Smooth muscle cell (in vitro differentiated cells): ENCODE data around the gene CCDC141. TPM values are rescaled to one million over a fixed set of nuclear protein-coding genes. Genes with fewer than 3 reads are reported as not detected.

Experiments used
- DNase-seq: peaks from one replicate; lab custom pipeline; 2025; ENCODE audit not compliant: unreplicated experiment; lab: John Stamatoyannopoulos, UW
- H2AFZ ChIP-seq: fragments of 200-600 bp; sonication (generic); 2 replicates; pipeline ENCODE4 v1.6.0; 2016; ENCODE audit warnings: antibody characterized with exemption, low read depth, mild to moderate bottlenecking
- H3F3A ChIP-seq: fragments of 200-600 bp; sonication (generic); 2 replicates; pipeline ENCODE4 v1.6.0; 2017; ENCODE audit warnings: antibody characterized with exemption, low read depth
- H3K27ac ChIP-seq: fragments of 200-600 bp; sonication (generic); 2 replicates; pipeline ENCODE4 v1.5.1; 2016; ENCODE audit warnings: low read depth, mild to moderate bottlenecking
- H3K27me3 ChIP-seq: fragments of 200-600 bp; sonication (generic); 2 replicates; pipeline ENCODE4 v1.6.1; 2016; ENCODE audit warnings: low read depth, mild to moderate bottlenecking
- H3K36me3 ChIP-seq: fragments of 200-600 bp; sonication (generic); 2 replicates; pipeline ENCODE4 v1.5.1; 2016; ENCODE audit warnings: low read depth
- H3K4me1 ChIP-seq: fragments of 200-600 bp; sonication (generic); 2 replicates; pipeline ENCODE4 v1.5.1; 2016; ENCODE audit warnings: low read depth
- H3K4me2 ChIP-seq: fragments of 200-600 bp; sonication (generic); 2 replicates; pipeline ENCODE4 v1.6.0; 2016; ENCODE audit warnings: mild to moderate bottlenecking
- H3K4me3 ChIP-seq: fragments of 200-600 bp; sonication (generic); 2 replicates; pipeline ENCODE4 v1.5.1; 2016; ENCODE audit warnings: mild to moderate bottlenecking
- H3K79me2 ChIP-seq: fragments of 200-600 bp; sonication (generic); 2 replicates; pipeline ENCODE4 v1.6.0; 2016; ENCODE audit warnings: low read depth, mild to moderate bottlenecking
- H3K9ac ChIP-seq: fragments of 200-600 bp; sonication (generic); 2 replicates; pipeline ENCODE4 v1.6.0; 2016; ENCODE audit warnings: low read depth
- H3K9me3 ChIP-seq: fragments of 200-600 bp; sonication (generic); replicated peaks from 2 replicates; pipeline ENCODE4 v1.5.1; 2016; ENCODE audit warnings: low read depth
- H4K20me1 ChIP-seq: fragments of 200-600 bp; sonication (generic); 2 replicates; pipeline ENCODE4 v1.6.0; 2016; ENCODE audit warnings: low read depth
- WGBS: methylation state at CpG from one replicate; pipeline ENCODE4 v1.1.7; 2016; ENCODE audit warnings: low lambda C conversion rate; 5-methylcytosine and 5-hydroxymethylcytosine counted together
- polyA plus RNA-seq: library from polyadenylated mRNA; unstranded; fragments of >200 nt; fragmentation: Nextera tagmentation; extraction: Ambion mirVana; gene quantifications from 2 replicates; pipeline ENCODE4 v1.2.1, GENCODE V29; 2016
- total RNA-seq: library from RNA; depleted of rRNA; stranded (reverse); fragments of >200 nt; gene quantifications from 2 replicates; pipeline ENCODE4 v1.2.3, GENCODE V29; 2014
- TF ChIP-seq, protein P1 (sequence below): fragments of 200-600 bp; sonication (generic); IDR thresholded peaks from 2 replicates; pipeline ENCODE4 v1.5.1; 2017; ENCODE audit warnings: borderline replicate concordance, mild to moderate bottlenecking, antibody characterized with exemption; ENCODE audit not compliant: insufficient read depth, poor library complexity, severe bottlenecking

The CCDC141 gene
- total and polyA plus RNA-seq, 2 experiments from 2014 or later: 0.03 to 0.76 TPM

DNA sequence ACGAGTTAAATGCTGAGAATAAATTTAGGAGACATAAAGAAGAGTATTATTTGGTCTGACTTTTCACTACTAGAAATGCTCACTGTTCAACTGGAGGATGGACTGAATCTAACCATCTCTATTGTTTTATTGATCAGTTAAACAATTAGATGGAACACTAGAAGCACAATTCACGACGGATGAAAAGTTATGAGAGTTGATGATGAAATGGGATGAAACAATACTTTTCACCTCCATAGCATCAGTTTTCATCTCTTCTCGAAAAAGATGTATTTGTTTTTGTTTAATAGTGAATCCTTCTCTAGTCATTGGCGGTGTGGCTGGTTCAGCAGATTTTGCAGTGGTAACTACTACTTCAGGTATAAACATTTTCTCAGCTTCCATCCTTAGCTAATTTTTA is 262.0 kb downstream of the CCDC141 start:
- Histone ChIP-seq H3K4me1 (no peaks in the 10 kb centered on the region), H3K4me2 (no peak overlapping the region), H3F3A (no peaks in the 10 kb centered on the region), H3K27ac (no peak overlapping the region), H3K27me3 (no peaks in the 10 kb centered on the region), H3K79me2 (no peaks in the 10 kb centered on the region), H3K9ac (no peak overlapping the region), H3K9me3 (no peaks in the 10 kb centered on the region), H3K4me3 (no peak overlapping the region), H3K36me3 (no peaks in the 10 kb centered on the region), H2AFZ (no peak overlapping the region), H4K20me1 (no peaks in the 10 kb centered on the region)
- TF ChIP-seq, protein P1, sequence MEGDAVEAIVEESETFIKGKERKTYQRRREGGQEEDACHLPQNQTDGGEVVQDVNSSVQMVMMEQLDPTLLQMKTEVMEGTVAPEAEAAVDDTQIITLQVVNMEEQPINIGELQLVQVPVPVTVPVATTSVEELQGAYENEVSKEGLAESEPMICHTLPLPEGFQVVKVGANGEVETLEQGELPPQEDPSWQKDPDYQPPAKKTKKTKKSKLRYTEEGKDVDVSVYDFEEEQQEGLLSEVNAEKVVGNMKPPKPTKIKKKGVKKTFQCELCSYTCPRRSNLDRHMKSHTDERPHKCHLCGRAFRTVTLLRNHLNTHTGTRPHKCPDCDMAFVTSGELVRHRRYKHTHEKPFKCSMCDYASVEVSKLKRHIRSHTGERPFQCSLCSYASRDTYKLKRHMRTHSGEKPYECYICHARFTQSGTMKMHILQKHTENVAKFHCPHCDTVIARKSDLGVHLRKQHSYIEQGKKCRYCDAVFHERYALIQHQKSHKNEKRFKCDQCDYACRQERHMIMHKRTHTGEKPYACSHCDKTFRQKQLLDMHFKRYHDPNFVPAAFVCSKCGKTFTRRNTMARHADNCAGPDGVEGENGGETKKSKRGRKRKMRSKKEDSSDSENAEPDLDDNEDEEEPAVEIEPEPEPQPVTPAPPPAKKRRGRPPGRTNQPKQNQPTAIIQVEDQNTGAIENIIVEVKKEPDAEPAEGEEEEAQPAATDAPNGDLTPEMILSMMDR: no peak
- 93% methylated on average over 5 of the region's 5 CpGs for WGBS
- DNase-seq: no peak

DNA sequence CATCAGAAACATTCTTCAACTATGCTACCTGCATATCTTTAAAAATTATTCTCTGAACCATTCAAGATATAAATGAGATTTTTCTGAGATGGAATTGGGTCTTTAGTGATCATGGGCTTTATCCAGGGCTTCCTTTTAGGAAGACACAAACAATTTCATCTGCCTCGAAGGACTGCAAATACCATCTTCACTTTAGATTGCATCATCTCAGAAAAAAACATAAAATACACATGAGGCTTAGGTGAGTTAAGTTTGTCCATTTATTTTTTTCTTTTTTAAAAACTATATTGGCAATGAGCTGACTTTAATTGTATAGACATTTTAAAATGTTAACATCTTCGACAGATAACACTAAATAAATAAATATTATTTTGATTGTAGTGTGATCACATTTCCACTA is 262.8 kb downstream of the CCDC141 start:
- no peaks in the 10 kb centered on the region for H3K79me2 ChIP-seq
- no peak for DNase-seq
- H3K27ac ChIP-seq: no peak overlapping the region
- no peak overlapping the region for H3K9ac ChIP-seq
- no peaks in the 10 kb centered on the region for H3K36me3 ChIP-seq
- H3K27me3 ChIP-seq: no peaks in the 10 kb centered on the region
- H4K20me1 ChIP-seq: no peaks in the 10 kb centered on the region
- WGBS: 83% methylated on average over 2 of the region's 2 CpGs
- no peak overlapping the region for H3K4me3 ChIP-seq
- no peaks in the 10 kb centered on the region for H3F3A ChIP-seq
- H3K4me2 ChIP-seq: no peak overlapping the region
- TF ChIP-seq, protein P1: no peak
- no peaks in the 10 kb centered on the region for H3K4me1 ChIP-seq
- no peak overlapping the region for H2AFZ ChIP-seq
- no peaks in the 10 kb centered on the region for H3K9me3 ChIP-seq

DNA sequence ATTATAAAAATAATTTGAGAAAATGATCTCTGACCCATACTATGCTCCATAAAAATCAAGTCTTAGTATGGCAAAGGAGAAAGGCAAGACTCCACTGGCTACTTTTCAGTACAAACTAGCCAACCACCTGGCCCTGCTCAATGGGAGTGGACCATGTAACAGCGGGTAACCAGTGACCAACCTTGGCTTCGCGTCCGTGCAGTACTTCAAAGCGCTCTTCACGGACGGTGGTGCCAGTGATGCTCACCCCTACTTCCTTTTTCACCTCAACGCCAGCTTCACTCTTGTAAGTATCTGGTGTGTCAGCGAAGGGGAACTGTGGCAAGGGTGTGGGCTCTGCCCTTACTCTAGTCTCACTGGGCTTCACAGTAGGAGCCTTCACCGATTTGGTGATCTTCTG is 266.0 kb downstream of the CCDC141 start:
- Histone ChIP-seq H3K9ac (no peak overlapping the region), H3K4me3 (no peak overlapping the region), H3K36me3 (no peaks in the 10 kb centered on the region), H3F3A (no peaks in the 10 kb centered on the region), H3K4me2 (no peak overlapping the region), H3K27me3 (no peaks in the 10 kb centered on the region), H3K4me1 (no peaks in the 10 kb centered on the region), H3K79me2 (no peaks in the 10 kb centered on the region), H3K27ac (no peak overlapping the region), H2AFZ (no peak overlapping the region), H4K20me1 (no peaks in the 10 kb centered on the region), H3K9me3 (no peaks in the 10 kb centered on the region)
- TF ChIP-seq, protein P1: no peak
- no peak for DNase-seq
- WGBS: 96% methylated on average over 10 of the region's 10 CpGs

DNA sequence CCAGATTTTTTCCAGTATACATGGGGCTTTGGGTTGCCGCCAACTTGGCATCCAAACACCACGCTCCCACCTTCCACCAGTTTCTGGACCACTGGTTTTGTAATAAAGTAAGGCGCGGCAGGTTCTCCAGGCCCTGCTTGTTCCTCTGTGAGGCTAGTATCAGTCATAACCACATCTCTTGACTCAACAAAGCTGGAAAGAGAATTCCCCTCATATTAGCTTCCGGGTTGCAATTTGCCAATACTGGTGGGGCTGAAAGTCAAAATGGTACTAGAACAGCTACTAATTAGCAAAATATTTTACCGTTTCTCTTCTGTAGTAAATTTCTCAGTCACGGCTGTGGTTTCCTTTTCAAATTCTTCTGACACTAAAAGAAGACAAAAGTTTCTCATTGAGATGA is 267.7 kb downstream of the CCDC141 start:
- H3K36me3 ChIP-seq: no peaks in the 10 kb centered on the region
- 93% methylated on average over 7 of the region's 7 CpGs for WGBS
- no peak overlapping the region for H3K27ac ChIP-seq
- H3K27me3 ChIP-seq: no peaks in the 10 kb centered on the region
- no peak overlapping the region for H2AFZ ChIP-seq
- no peak overlapping the region for H3K4me3 ChIP-seq
- no peak overlapping the region for H3K9ac ChIP-seq
- no peaks in the 10 kb centered on the region for H3F3A ChIP-seq
- H3K9me3 ChIP-seq: no peaks in the 10 kb centered on the region
- H3K79me2 ChIP-seq: no peaks in the 10 kb centered on the region
- H3K4me1 ChIP-seq: no peaks in the 10 kb centered on the region
- no peaks in the 10 kb centered on the region for H4K20me1 ChIP-seq
- no peak for DNase-seq
- TF ChIP-seq, protein P1: no peak
- no peak overlapping the region for H3K4me2 ChIP-seq
